BJ (cell line): ENCODE results near the gene ENOX1. TPM values are rescaled to one million over a fixed set of nuclear protein-coding genes. Genes with fewer than 3 reads are reported as not detected.

Experiments used
- CTCF ChIA-PET: fragments of 350-600 bp; formaldehyde crosslinking; extraction: SDS; loops from one replicate; lab custom pipeline; 2021; ENCODE audit warnings: antibody characterized with exemption, inconsistent platforms; lab: Yijun Ruan, JAX
- POLR2A ChIA-PET: fragments of 300-600 bp; sonication (Branson Sonifier 250); formaldehyde crosslinking; extraction: SDS; loops from one replicate; lab custom pipeline; 2021; ENCODE audit warnings: antibody characterized with exemption; lab: Charles Lee
- DNase-seq: peaks from one replicate; pipeline ENCODE4 v3.0.0-alpha.2; 2011; ENCODE audit warnings: low read depth
- H3K27me3 ChIP-seq: 2 replicates; pipeline ENCODE4 v1.6.0; 2011; ENCODE audit warnings: low read length; ENCODE audit not compliant: control insufficient read depth, insufficient read depth
- H3K36me3 ChIP-seq: 2 replicates; pipeline ENCODE4 v1.5.1; 2011; ENCODE audit warnings: low read length; ENCODE audit not compliant: control insufficient read depth, insufficient read depth
- H3K4me3 ChIP-seq: 2 replicates; pipeline ENCODE4 v1.5.1; 2011; ENCODE audit warnings: low read depth, mild to moderate bottlenecking, control low read depth, low read length
- polyA plus RNA-seq: library from polyadenylated mRNA; depleted of rRNA; stranded (reverse); fragments of >200 nt; gene quantifications from 2 replicates; pipeline ENCODE4 v1.2.3, GENCODE V29; 2011
- TF ChIP-seq, protein P1 (sequence below): IDR thresholded peaks from 2 replicates; pipeline ENCODE4 v1.5.1; 2011; ENCODE audit warnings: low read depth, mild to moderate bottlenecking, control low read depth, inconsistent platforms, low read length, moderate library complexity; ENCODE audit not compliant: insufficient read depth

Gene ENOX1
- polyA plus RNA-seq, 1 experiment: 2.1 TPM

DNA sequence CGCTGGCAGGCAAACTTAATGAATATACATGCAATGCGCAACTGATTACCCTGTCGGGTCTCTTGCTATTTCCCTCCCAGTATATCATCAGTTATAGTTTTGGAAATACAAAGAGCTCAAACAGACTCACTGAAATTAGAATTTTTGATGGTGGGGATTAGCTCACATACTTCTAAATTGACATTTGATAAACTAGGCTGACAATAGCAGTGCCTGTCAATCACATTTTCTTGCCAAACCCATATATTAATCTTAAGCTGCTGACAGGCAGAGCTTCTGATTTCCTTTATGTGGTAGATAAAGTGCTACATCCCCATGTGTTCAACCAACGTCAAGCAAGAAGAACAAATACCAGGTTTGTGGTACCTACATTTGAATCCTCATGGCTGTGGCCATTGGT, 521.7 kb downstream of the ENOX1 start:
- TF ChIP-seq, protein P1, sequence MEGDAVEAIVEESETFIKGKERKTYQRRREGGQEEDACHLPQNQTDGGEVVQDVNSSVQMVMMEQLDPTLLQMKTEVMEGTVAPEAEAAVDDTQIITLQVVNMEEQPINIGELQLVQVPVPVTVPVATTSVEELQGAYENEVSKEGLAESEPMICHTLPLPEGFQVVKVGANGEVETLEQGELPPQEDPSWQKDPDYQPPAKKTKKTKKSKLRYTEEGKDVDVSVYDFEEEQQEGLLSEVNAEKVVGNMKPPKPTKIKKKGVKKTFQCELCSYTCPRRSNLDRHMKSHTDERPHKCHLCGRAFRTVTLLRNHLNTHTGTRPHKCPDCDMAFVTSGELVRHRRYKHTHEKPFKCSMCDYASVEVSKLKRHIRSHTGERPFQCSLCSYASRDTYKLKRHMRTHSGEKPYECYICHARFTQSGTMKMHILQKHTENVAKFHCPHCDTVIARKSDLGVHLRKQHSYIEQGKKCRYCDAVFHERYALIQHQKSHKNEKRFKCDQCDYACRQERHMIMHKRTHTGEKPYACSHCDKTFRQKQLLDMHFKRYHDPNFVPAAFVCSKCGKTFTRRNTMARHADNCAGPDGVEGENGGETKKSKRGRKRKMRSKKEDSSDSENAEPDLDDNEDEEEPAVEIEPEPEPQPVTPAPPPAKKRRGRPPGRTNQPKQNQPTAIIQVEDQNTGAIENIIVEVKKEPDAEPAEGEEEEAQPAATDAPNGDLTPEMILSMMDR: no peak
- no peak for DNase-seq
- H3K4me3 ChIP-seq: no peak overlapping the region
- no peaks in the 10 kb centered on the region for H3K27me3 ChIP-seq
- POLR2A ChIA-PET: no interaction called here
- CTCF ChIA-PET: interaction anchor here (1.1 kb wide), 1 partner anchor 16 kb away, joined by 3 read pairs; no protein-coding TSS in a partner anchor
- no peaks in the 10 kb centered on the region for H3K36me3 ChIP-seq

DNA sequence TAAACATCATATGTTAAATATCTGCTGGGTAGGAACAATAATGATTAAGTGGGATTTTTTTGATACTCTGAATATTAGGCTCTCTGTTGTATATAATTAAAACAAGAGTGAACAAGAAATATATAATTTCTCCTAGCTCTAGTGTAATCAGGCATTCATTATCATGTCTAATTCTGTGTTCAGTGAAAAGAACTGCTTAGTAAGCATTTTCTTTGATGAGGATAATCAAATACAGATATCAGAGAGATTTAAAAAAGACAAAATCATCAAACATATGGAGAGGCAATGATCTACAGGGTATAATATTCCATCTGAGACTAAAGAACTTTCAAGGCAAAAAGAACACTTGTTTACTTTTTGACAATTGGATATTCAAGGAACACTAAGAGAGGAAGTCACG, 522.3 kb downstream of the ENOX1 start:
- no peak for DNase-seq
- H3K36me3 ChIP-seq: no peaks in the 10 kb centered on the region
- ChIA-PET CTCF (interaction anchor here (1.1 kb wide), 1 partner anchor 110 kb away, joined by 3 read pairs; no protein-coding TSS in a partner anchor), POLR2A (no interaction called here)
- TF ChIP-seq, protein P1: no peak
- no peaks in the 10 kb centered on the region for H3K27me3 ChIP-seq
- no peak overlapping the region for H3K4me3 ChIP-seq

DNA sequence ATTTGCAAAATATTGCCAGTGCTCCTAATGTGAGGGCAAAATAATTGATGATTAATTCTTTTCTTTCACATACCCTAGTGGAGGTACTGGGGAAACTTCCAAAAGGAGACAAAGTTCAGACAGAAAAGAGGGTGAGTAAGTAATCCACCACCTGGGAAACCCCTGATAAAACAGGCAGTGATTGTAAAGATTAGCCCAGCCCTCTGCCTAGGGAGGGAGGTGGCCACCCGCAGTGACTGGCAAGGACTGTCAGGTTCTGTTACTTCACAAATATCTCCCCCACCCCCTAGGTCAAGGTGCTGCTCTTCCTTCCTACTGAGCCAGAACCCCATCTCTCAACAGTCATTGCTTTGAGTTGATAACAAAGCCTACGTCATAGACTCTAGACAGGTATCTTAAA, 523.7 kb downstream of the ENOX1 start:
- CTCF ChIA-PET: no interaction called here
- POLR2A ChIA-PET: no interaction called here
- TF ChIP-seq, protein P1: no peak

DNA sequence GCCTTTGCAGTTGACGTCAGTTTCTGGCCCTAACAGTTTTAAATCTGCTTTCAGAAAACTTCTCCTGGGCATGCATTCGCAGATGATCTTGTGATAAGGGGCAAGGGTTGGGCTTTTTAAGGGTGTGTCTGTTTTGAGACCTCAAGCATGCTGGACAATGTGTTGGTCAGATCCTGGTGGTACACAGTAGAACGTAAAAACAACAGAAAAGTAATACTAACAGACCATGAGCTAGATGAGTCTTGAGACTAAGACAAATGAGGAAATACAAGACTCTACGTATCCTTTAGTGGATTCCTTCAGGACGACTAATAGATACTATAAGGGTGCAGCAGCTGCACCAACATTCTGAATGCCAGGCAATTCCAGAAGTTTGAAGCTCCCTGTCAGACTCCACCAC, 525.8 kb downstream of the ENOX1 start:
- Histone ChIP-seq H3K4me3 (no peak overlapping the region), H3K36me3 (no peaks in the 10 kb centered on the region), H3K27me3 (no peaks in the 10 kb centered on the region)
- peak; percentile 9 for DNase-seq
- CTCF ChIA-PET: no interaction called here
- POLR2A ChIA-PET: no interaction called here
- TF ChIP-seq, protein P1: no peak

More for the DNA sequence above, 523.7 kb downstream of the ENOX1 start:
- Histone ChIP-seq H3K27me3 (no peaks in the 10 kb centered on the region), H3K4me3 (no peak overlapping the region), H3K36me3 (no peaks in the 10 kb centered on the region)
- no peak for DNase-seq

DNA sequence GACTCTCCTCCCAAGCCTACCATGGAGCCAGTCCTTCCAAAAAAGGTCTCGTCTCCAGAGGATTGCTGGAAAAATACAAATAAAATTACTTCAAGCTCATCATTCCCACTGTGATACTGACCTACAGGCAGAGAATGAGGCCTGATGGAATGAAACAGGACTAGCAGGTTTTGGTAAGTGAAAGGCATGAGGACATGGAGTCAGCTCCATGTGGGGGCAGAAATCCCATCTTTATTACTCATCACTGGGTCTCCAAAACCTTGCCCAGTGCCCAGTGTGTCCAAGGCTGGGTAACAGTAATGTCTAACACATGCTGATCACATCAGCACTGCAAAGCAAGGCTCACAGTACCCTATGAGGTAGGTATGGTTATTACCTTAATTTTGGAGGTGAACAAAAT, 528.0 kb downstream of the ENOX1 start:
- DNase-seq: no peak
- ChIA-PET POLR2A (no interaction called here), CTCF (interaction anchor here (1.0 to 1.4 kb wide), 2 partner anchors 9 to 12 kb away, joined by 3 read pairs; no protein-coding TSS in a partner anchor)
- H3K4me3 ChIP-seq: no peak overlapping the region
- H3K27me3 ChIP-seq: no peaks in the 10 kb centered on the region
- TF ChIP-seq, protein P1: no peak
- no peaks in the 10 kb centered on the region for H3K36me3 ChIP-seq
